Ovary (tissue), 9 donors: ENCODE measurements around the gene KLHL6. TPM values are rescaled to one million over a fixed set of nuclear protein-coding genes. Genes with fewer than 3 reads are reported as not detected.
"Not testable (repeated sequence)": the region's sequence is repeated elsewhere in the genome, so short reads cannot be mapped to it uniquely, and the experiment has no call there.

Experiments used
- DNase-seq, 5 donors: peaks; one replicate each; pipeline ENCODE4 v3.0.0-alpha.2; 2019 to 2020
- H3K27ac ChIP-seq, 2 donors: fragments of 200-600 bp; one replicate each; pipeline versions ENCODE4 v1.5.1 to v1.8.0; 2019 to 2022
- H3K27me3 ChIP-seq: fragments of 200-600 bp; one replicate; pipeline ENCODE4 v1.8.0; 2022
- H3K36me3 ChIP-seq: fragments of 200-600 bp; sonication (generic); one replicate; pipeline ENCODE4 v1.5.1; 2019
- H3K4me1 ChIP-seq: one replicate; pipeline ENCODE4 v1.8.1; 2013; ENCODE audit warnings: mild to moderate bottlenecking, moderate library complexity; ENCODE audit not compliant: insufficient read depth
- H3K4me3 ChIP-seq: fragments of 200-600 bp; sonication (generic); one replicate; pipeline ENCODE4 v1.5.1; 2017
- H3K9me3 ChIP-seq, 2 donors: fragments of 200-600 bp in 1 of 2; sonication (generic) in 1 of 2; one replicate each; pipeline versions ENCODE4 v1.5.1 to v1.8.1; 2013 to 2019; ENCODE audit warnings: mild to moderate bottlenecking in 1 of 2, moderate library complexity in 1 of 2
- EP300 ChIP-seq: sonication (generic); formaldehyde crosslinking; IDR thresholded peaks from one replicate; pipeline ENCODE4 v1.6.1; 2017; ENCODE audit warnings: antibody characterized with exemption
- POLR2A ChIP-seq: fragments of 450-650 bp; IDR thresholded peaks from one replicate; pipeline ENCODE4 v1.6.1; 2017; ENCODE audit warnings: antibody characterized with exemption, mild to moderate bottlenecking, moderate library complexity
- WGBS, 3 donors: extraction: QIAGEN DNeasy Blood & Tissue Kit in 1 of 3; methylation state at CpG; one replicate each; pipeline versions ENCODE4 v1.1.5 to v1.1.7; 2013 to 2017; 5-methylcytosine and 5-hydroxymethylcytosine counted together
- intact Hi-C, 4 donors: fragments of 100-400 bp; cut with DNase I; formaldehyde crosslinking; loops; one replicate each; pipeline versions ENCODE4 v1.11.0 to v1.15.1; 2022 to 2023
- polyA plus RNA-seq, 2 donors: library from polyadenylated mRNA; stranded (reverse); fragments of 200-250 nt in 1 of 2; fragments of 350-450 nt in 1 of 2; fragmentation: Illumina TruSeq in 1 of 2; extraction: RNeasy Lipid Tissue Mini Kit (QIAGEN cat#74804) in 1 of 2; gene quantifications; one replicate each; pipeline ENCODE4 v1.2.3, GENCODE V29; 2013 to 2014
- total RNA-seq, 7 donors: library from RNA; depleted of rRNA in 2 of 7; stranded (reverse); fragments of >200 nt in 2 of 7; fragmentation: NEBNext Ultra II Directional in 3 of 7; extraction: Animal tissue kit (Norgen Biotek cat#: 25700) in 3 of 7; gene quantifications; one replicate each; pipeline versions ENCODE4 v1.1.0 to v1.2.4, GENCODE V29; 2016 to 2023
- TF ChIP-seq, protein P1 (sequence below), 3 donors: fragments of 450-650 bp in 2 of 3; fragments of 200-600 bp in 1 of 3; IDR thresholded peaks; one replicate each; pipeline versions ENCODE4 v1.5.1 to v1.8.0; 2016 to 2022; ENCODE audit warnings: antibody characterized with exemption in 3 of 3, mild to moderate bottlenecking in 1 of 3
- donor health status: DM: no; HTN: no; CAD: no; lungs with moderate emphysema.
- donor health status: DM: no; HTN: no; CAD: no.
- donor health status: Bipolar disorder and iron deficiency.
- donor health status: DM: yes; HTN: yes; CAD: no.
- donor health status: DM: no; HTN: no; CAD: no.
- donor health status: DM: yes; HTN: yes; CAD: no.

The KLHL6 gene
- total and polyA plus RNA-seq, 9 donors, result 0.21 to 3.9 (median 0.92) TPM

DNA sequence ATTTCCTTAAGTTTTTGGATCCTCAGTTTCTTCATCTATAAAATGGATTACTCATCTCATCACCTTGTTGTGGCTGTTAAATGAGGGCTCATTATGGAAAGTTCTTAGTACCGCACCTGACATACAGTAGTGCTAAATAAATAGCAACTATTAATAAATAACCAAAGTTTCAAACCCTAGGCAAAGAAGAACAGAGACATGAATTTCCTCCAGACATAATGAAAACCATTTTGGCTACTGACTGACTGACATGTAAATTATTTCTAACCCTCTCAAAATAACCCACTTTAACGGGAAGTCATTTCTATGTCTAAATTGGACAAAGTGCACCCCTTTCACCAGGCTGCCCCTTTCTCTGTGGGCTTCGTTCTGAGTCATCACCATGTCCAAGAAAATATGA is 17.4 kb upstream of the KLHL6 start:
- H3K27me3 ChIP-seq, result no peaks in the 10 kb centered on the region
- no peak overlapping the region for H3K4me3 ChIP-seq
- no peaks in the 10 kb centered on the region for H3K9me3 ChIP-seq
- intact Hi-C loops, result loop anchor here in 1 of 4 donors (5.0 kb wide), 1 partner anchor 991 kb away; no protein-coding TSS in a partner anchor
- H3K36me3 ChIP-seq, result no peaks in the 10 kb centered on the region
- 86 to 91% (median 90%) methylated on average over 3 of the region's 3 CpGs for WGBS, 3 donors
- DNase-seq, result no peak
- H3K4me1 ChIP-seq, result no peaks in the 10 kb centered on the region
- TF ChIP-seq, protein P1, sequence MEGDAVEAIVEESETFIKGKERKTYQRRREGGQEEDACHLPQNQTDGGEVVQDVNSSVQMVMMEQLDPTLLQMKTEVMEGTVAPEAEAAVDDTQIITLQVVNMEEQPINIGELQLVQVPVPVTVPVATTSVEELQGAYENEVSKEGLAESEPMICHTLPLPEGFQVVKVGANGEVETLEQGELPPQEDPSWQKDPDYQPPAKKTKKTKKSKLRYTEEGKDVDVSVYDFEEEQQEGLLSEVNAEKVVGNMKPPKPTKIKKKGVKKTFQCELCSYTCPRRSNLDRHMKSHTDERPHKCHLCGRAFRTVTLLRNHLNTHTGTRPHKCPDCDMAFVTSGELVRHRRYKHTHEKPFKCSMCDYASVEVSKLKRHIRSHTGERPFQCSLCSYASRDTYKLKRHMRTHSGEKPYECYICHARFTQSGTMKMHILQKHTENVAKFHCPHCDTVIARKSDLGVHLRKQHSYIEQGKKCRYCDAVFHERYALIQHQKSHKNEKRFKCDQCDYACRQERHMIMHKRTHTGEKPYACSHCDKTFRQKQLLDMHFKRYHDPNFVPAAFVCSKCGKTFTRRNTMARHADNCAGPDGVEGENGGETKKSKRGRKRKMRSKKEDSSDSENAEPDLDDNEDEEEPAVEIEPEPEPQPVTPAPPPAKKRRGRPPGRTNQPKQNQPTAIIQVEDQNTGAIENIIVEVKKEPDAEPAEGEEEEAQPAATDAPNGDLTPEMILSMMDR (IDR thresholded peaks at IDR 0.05), result no peak
- TF ChIP-seq POLR2A (no peak), EP300 (no peak)
- H3K27ac ChIP-seq, result no peak overlapping the region

DNA sequence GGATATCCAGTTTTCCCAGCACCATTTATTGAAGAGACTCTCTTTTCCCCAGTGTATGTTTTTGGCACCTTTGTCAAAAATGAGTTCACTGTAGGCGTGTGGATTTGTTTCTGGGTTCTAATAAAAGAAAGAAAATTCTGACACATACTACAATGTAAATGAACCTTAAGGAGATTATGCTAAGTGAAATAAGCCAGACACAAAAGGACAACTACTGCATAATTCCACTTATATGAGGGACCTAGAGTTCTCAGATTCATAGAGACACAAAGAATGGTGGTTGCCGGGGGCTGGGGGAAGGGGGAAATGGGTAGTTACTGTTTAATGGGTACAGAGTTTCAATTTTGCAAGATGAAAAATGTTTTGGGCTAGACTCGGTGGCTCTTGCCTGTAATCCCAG is 14.7 kb upstream of the KLHL6 start:
- not testable (repeated sequence) for H3K27me3 ChIP-seq, H3K9me3 ChIP-seq, H3K27ac ChIP-seq, DNase-seq, H3K4me1 ChIP-seq, H3K36me3 ChIP-seq, H3K4me3 ChIP-seq
- WGBS, 3 donors, result 88 to 90% (median 89%) methylated on average over 3 of the region's 3 CpGs
- intact Hi-C loops, result loop anchor here in 1 of 4 donors (5.0 kb wide), 1 partner anchor 988 kb away; no protein-coding TSS in a partner anchor

DNA sequence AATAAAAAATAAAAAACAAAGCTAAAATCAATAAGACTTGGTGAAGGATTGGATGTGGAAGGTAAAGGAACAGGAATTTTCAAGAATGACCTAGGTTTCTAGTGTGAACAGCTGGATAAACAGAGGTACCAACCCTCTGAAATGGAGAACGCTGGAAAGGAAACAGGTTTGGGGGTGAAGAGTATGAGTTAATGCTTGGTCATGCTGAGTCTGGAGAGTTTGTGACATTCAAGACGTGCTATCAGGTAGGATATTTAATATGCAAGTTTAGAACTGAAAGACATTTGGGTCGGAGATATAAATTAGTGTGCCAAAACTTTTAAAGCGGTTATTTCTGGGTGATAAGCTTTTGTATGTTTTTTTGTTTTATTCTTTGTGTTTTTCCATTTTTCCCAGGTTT is 11.4 kb upstream of the KLHL6 start:
- Histone ChIP-seq H3K36me3 (no peaks in the 10 kb centered on the region), H3K4me3 (no peak overlapping the region), H3K4me1 (peaks cover 16% of the 10 kb centered on the region), H3K27me3 (no peaks in the 10 kb centered on the region), H3K9me3 (no peaks in the 10 kb centered on the region), H3K27ac (no peak overlapping the region)
- intact Hi-C loops, result no loop called here
- DNase-seq, result no peak
- WGBS, 3 donors, result 87 to 91% (median 90%) methylated on average over 4 of the region's 4 CpGs
- TF ChIP-seq POLR2A (no peak), EP300 (no peak)
- TF ChIP-seq, protein P1 (IDR thresholded peaks at IDR 0.05), result no peak

DNA sequence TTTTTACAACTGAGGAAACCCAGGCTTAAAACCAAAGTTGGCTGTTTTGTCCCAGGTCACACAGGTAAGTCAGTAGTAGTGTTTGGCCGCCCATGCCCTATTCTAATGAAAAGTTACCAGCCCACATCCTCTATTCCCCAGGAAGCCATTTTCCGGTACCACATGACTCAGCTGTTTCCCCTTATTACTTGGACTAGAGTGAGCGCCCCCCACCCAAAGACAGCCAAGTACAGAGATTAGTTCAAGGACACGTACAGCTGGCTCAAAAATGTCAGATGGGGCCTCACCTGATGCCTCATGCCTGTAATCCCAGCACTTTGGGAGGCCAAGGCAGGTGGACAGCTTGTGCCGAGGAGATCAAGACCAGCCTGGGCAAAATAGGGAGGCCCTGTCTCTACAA is 8.5 kb upstream of the KLHL6 start:
- peaks cover 22% of the 10 kb centered on the region for H3K4me1 ChIP-seq
- no peak for DNase-seq
- intact Hi-C loops, result no loop called here
- no peak overlapping the region for H3K4me3 ChIP-seq
- H3K27me3 ChIP-seq, result no peaks in the 10 kb centered on the region
- no peaks in the 10 kb centered on the region for H3K36me3 ChIP-seq
- WGBS, 3 donors, result 79 to 87% (median 84%) methylated on average over 5 of the region's 5 CpGs
- H3K27ac ChIP-seq, result peak overlapping the region in 1 of 2 donors; percentile 22
- H3K9me3 ChIP-seq, result no peaks in the 10 kb centered on the region
- TF ChIP-seq POLR2A (no peak), EP300 (no peak)
- TF ChIP-seq, protein P1 (IDR thresholded peaks at IDR 0.05), result no peak

DNA sequence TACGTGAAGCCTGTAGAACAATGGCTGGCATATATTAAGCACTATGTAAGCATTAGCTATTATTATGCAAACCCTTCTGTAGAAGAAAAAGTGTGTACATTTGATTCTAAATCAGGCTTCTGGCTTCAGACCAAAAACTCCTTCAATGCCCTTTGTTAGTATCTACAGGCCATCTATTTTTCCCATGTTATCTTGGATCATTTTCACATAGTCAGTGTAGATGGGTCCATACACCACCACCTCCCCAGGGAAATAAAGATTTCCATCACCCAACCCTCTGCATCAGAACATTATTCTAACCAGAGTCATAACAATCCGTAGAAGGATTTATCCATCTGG is 8.0 kb upstream of the KLHL6 start:
- TF ChIP-seq POLR2A (no peak), EP300 (no peak)
- TF ChIP-seq, protein P1 (IDR thresholded peaks at IDR 0.05), result no peak
- Histone ChIP-seq H3K36me3 (no peaks in the 10 kb centered on the region), H3K4me1 (peaks cover 22% of the 10 kb centered on the region), H3K27me3 (no peaks in the 10 kb centered on the region), H3K27ac (peak overlapping the region in 1 of 2 donors; percentile 22), H3K9me3 (no peaks in the 10 kb centered on the region), H3K4me3 (no peak overlapping the region)
- 89 to 91% (median 90%) methylated on average over 2 of the region's 2 CpGs for WGBS, 3 donors
- intact Hi-C loops, result no loop called here
- DNase-seq, result no peak
